ENCODE data around the gene IL3. TPM values are rescaled to one million over a fixed set of nuclear protein-coding genes. Genes with fewer than 3 reads are reported as not detected.

The IL3 gene
- total RNA-seq, 4 donors from 2014 or later: not detected

- intact Hi-C loops (cut with DNase I): no loop called here
- Histone ChIP-seq H3K36me3 (no peaks in the 10 kb centered on the region), H3K9me3 (no peaks in the 10 kb centered on the region), H3K4me1 (no peaks in the 10 kb centered on the region), H3K4me3 (replicated peaks in 1 of 3) (no peak overlapping the region), H3K27me3 (no peaks in the 10 kb centered on the region), H3K27ac (no peak overlapping the region)
- TF ChIP-seq POLR2A (IDR thresholded peaks at IDR 0.05) (no peak), CTCF (IDR thresholded peaks at IDR 0.05) (no peak)
- no peak for DNase-seq
These were observed 28.3 kb upstream of the IL3 start for GRCh38 chr5:132032196-132032595.

DNA sequence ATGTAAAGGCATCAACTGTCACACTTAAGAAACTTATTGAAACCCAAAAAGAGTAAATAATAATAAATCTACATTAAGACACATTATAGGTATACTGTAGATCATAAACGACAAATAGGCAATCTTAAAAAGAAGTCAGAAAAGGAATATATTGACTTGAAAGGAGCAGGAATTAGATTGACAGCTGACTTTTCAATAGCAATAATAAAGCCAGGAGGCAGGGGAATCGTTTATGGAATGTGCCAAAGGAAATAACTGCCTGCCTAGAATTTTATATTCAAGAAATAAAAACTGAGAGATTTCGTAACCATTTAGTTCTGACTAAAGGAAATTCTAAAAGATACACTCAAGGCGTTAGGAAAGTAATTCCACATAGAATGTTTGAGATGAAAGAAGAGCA lies 27.3 kb upstream of the IL3 start:
- Histone ChIP-seq H3K36me3 (no peaks in the 10 kb centered on the region), H3K27ac (no peak overlapping the region), H3K4me3 (replicated peaks in 1 of 3) (no peak overlapping the region), H3K27me3 (no peaks in the 10 kb centered on the region), H3K9me3 (no peaks in the 10 kb centered on the region), H3K4me1 (no peaks in the 10 kb centered on the region)
- intact Hi-C loops (cut with DNase I): no loop called here
- 57 to 83% methylated on average over 4 of the region's 4 CpGs for WGBS, 2 donors
- no peak for DNase-seq
- TF ChIP-seq POLR2A (IDR thresholded peaks at IDR 0.05) (no peak), CTCF (IDR thresholded peaks at IDR 0.05) (no peak)

DNA sequence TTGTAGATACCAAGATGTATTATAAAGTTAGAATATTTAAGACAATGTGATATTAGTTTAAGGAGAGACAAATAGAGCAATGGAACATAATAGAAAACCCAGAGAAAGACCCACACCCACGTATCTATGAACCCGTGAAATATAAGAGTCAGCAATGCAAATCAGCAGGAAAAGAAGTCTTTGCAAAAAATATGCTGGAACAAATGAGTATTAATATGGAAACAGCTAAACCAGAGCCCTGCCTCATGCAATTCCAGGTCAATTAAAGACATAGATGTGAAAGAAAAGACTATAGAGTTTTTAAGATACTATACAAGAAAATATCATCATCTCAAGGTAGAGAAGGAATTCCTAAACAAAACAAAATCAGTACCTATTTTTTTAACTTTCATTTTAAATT lies 23.1 kb upstream of the IL3 start:
- no peak overlapping the region for H3K27ac ChIP-seq

DNA sequence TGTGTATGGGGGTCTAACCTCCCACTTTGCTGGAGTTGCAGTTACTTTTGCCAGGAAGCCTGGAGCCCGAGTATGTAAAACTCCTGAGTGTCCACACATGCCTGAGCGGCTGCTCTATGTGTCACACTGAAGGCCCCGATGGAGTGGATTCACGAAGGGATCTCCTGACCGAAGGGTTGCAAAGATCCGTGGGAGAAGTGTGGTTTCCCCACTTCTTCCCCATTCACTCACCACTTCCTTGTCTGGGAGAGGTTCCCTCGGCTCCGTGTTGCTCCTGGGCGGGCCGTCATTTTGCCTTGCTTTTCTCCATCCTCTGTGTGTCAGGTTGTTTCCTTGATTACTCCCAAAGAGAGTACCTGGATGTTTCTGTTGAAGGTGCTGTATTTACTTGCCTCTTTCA lies 16.2 kb upstream of the IL3 start:
- Histone ChIP-seq H3K27ac (no peak overlapping the region), H3K4me3 (replicated peaks in 1 of 3) (no peak overlapping the region), H3K27me3 (no peaks in the 10 kb centered on the region), H3K36me3 (no peaks in the 10 kb centered on the region), H3K4me1 (no peaks in the 10 kb centered on the region), H3K9me3 (no peaks in the 10 kb centered on the region)
- WGBS, 2 donors: 88 to 91% methylated on average over 9 to 10 of the region's 10 CpGs
- no peak for DNase-seq
- TF ChIP-seq CTCF (IDR thresholded peaks at IDR 0.05): no peak
- TF ChIP-seq POLR2A (IDR thresholded peaks at IDR 0.05): no peak
- intact Hi-C loops (cut with DNase I): no loop called here

More for the DNA sequence above, 23.1 kb upstream of the IL3 start:
- intact Hi-C loops (cut with DNase I): no loop called here
- no peak for DNase-seq
- no peaks in the 10 kb centered on the region for H3K9me3 ChIP-seq
- no peak for TF ChIP-seq POLR2A (IDR thresholded peaks at IDR 0.05)
- no peak for TF ChIP-seq CTCF (IDR thresholded peaks at IDR 0.05)
- no peaks in the 10 kb centered on the region for H3K36me3 ChIP-seq
- WGBS, 2 donors: 55 to 58% methylated on average over 2 of the region's 2 CpGs
- H3K4me1 ChIP-seq: no peaks in the 10 kb centered on the region
- H3K27me3 ChIP-seq: no peaks in the 10 kb centered on the region
- H3K4me3 ChIP-seq (replicated peaks in 1 of 3): no peak overlapping the region

DNA sequence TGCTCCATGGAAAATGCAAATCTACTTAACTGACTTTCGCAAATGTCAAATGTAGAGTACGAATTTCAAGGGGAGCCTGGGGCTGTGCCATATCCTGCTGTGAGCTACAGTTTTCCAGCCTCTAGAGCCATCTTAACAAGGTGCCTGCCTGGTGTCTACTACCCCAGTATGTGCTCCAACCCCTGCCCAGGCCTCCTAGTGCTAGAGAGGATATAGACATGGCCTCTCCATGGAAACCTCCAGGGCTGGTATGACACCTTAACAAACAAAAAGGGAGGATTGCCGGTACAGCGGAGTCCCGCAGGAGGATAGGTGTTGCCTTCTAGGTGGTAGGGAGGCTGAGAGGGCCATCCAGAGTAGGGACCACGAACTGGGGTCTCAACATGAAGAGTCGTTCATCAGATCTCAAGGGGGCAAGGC lies 13.6 kb upstream of the IL3 start:
- TF ChIP-seq CTCF (IDR thresholded peaks at IDR 0.05): no peak
- TF ChIP-seq POLR2A (IDR thresholded peaks at IDR 0.05): no peak
- H3K27me3 ChIP-seq: no peaks in the 10 kb centered on the region
- no peaks in the 10 kb centered on the region for H3K4me1 ChIP-seq
- H3K27ac ChIP-seq: no peak overlapping the region
- no peaks in the 10 kb centered on the region for H3K36me3 ChIP-seq
- H3K9me3 ChIP-seq: no peaks in the 10 kb centered on the region
- no peak for DNase-seq
- WGBS, 2 donors: 70 to 81% methylated on average over 7 of the region's 7 CpGs
- intact Hi-C loops (cut with DNase I): no loop called here
- H3K4me3 ChIP-seq (replicated peaks in 1 of 3): no peak overlapping the region

Measured in thyroid gland (tissue), 4 donors.